ENCODE measurements around the gene WDR64. TPM values are rescaled to one million over a fixed set of nuclear protein-coding genes. Genes with fewer than 3 reads are reported as not detected.

The WDR64 gene
- total and polyA plus RNA-seq, 3 donors from 2014 or later = 4.3 to 7.1 (median 5.5) TPM

- Histone ChIP-seq H3K36me3 (ENCODE audit: low read depth, missing control alignments) (no peaks in the 10 kb centered on the region), H3K4me1 (peaks cover 3% of the 10 kb centered on the region), H3K4me3 (peak overlapping the region; percentile 70 to 75), H3K9me3 (no peaks in the 10 kb centered on the region), H3K27ac (peak overlapping the region; percentile 97 to 98), H3K27me3 (no peaks in the 10 kb centered on the region)
- intact Hi-C loops (cut with DNase I; ENCODE audit: low total_unique reads) = no loop called here
- no peak for DNase-seq
- 5% methylated on average over 6 of the region's 6 CpGs for WGBS, 2 donors
- TF ChIP-seq, protein P1, sequence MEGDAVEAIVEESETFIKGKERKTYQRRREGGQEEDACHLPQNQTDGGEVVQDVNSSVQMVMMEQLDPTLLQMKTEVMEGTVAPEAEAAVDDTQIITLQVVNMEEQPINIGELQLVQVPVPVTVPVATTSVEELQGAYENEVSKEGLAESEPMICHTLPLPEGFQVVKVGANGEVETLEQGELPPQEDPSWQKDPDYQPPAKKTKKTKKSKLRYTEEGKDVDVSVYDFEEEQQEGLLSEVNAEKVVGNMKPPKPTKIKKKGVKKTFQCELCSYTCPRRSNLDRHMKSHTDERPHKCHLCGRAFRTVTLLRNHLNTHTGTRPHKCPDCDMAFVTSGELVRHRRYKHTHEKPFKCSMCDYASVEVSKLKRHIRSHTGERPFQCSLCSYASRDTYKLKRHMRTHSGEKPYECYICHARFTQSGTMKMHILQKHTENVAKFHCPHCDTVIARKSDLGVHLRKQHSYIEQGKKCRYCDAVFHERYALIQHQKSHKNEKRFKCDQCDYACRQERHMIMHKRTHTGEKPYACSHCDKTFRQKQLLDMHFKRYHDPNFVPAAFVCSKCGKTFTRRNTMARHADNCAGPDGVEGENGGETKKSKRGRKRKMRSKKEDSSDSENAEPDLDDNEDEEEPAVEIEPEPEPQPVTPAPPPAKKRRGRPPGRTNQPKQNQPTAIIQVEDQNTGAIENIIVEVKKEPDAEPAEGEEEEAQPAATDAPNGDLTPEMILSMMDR (IDR thresholded peaks at IDR 0.05) = no peak
- TF ChIP-seq POLR2A (IDR thresholded peaks at IDR 0.05) = no peak
Observed at GRCh38 chr1:241847540-241847795, 195.4 kb downstream of the WDR64 start.

- intact Hi-C loops (cut with DNase I; ENCODE audit: low total_unique reads) = no loop called here
- no peaks in the 10 kb centered on the region for H3K27me3 ChIP-seq
- no peaks in the 10 kb centered on the region for H3K36me3 ChIP-seq (ENCODE audit: low read depth, missing control alignments)
- peak; percentile 93 for DNase-seq
- 1% methylated on average over 53 to 57 of the region's 68 CpGs for WGBS, 2 donors
- TF ChIP-seq POLR2A (IDR thresholded peaks at IDR 0.05) = no peak
- TF ChIP-seq, protein P1 (IDR thresholded peaks at IDR 0.05) = peak in 2 of 3 experiments; percentile 14 to 16
- H3K4me3 ChIP-seq = peak within 1 kb of the TSS; percentile 70 to 75
- peak within 1 kb of the TSS; percentile 97 to 98 for H3K27ac ChIP-seq
- H3K4me1 ChIP-seq = peaks cover 3% of the 10 kb centered on the region
- no peaks in the 10 kb centered on the region for H3K9me3 ChIP-seq
Observed at GRCh38 chr1:241847796-241848685, 196.0 kb downstream of the WDR64 start, which contains the start of gene EXO1. Gene EXO1, plus strand, starts transcription at chr1:241848204. Its CDS starts 2,222 bp downstream, at chr1:241850426.

DNA sequence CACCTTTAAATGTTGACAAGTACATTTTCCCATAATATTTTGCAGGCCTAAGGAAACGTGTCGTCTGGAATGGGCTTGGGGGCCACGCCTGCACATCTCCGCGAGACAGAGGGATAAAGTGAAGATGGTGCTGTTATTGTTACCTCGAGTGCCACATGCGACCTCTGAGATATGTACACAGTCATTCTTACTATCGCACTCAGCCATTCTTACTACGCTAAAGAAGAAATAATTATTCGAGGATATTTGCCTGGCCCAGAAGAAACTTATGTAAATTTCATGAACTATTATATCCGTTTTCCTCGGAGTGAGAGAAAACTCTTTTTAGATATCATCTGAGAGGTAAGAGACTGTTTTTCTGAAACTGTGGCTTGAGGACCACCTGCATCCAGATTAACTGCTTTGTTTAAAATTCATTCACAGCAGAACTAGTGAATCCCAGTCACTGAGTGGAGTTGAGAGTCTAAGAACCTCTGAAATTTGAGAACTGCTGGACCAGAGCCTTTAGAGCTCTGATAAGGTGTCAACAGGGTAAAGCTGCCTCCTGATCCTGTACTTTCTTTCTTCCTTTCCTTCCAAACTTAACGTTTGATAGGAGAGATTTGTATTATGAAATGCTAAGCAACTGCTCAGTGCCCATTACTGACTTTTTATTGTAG, 196.7 kb downstream of the WDR64 start:
- no peaks in the 10 kb centered on the region for H3K27me3 ChIP-seq
- no peaks in the 10 kb centered on the region for H3K9me3 ChIP-seq
- WGBS, 2 donors = 5 to 9% methylated on average over 13 of the region's 13 CpGs
- H3K27ac ChIP-seq = no peak overlapping the region
- peak overlapping the region; percentile 70 to 75 for H3K4me3 ChIP-seq
- H3K36me3 ChIP-seq (ENCODE audit: low read depth, missing control alignments) = no peaks in the 10 kb centered on the region
- H3K4me1 ChIP-seq = peaks cover 3% of the 10 kb centered on the region
- TF ChIP-seq, protein P1 (IDR thresholded peaks at IDR 0.05) = no peak
- no peak for TF ChIP-seq POLR2A (IDR thresholded peaks at IDR 0.05)
- intact Hi-C loops (cut with DNase I; ENCODE audit: low total_unique reads) = no loop called here
- no peak for DNase-seq

- H3K4me3 ChIP-seq = no peak overlapping the region
- H3K36me3 ChIP-seq (ENCODE audit: low read depth, missing control alignments) = no peaks in the 10 kb centered on the region
- no peak overlapping the region for H3K27ac ChIP-seq
- intact Hi-C loops (cut with DNase I; ENCODE audit: low total_unique reads) = no loop called here
- TF ChIP-seq, protein P1 (IDR thresholded peaks at IDR 0.05) = no peak
- no peak for TF ChIP-seq POLR2A (IDR thresholded peaks at IDR 0.05)
- H3K4me1 ChIP-seq = peaks cover 3% of the 10 kb centered on the region
- H3K27me3 ChIP-seq = no peaks in the 10 kb centered on the region
- no peaks in the 10 kb centered on the region for H3K9me3 ChIP-seq
- DNase-seq = no peak
- 39 to 55% methylated on average over 6 of the region's 6 CpGs for WGBS, 2 donors
Observed at GRCh38 chr1:241849345-241849695, 197.2 kb downstream of the WDR64 start.

Other genes starting within 250 kb of the WDR64 start
- gene FH, start 132.5 kb upstream of the WDR64 start, total RNA-seq = 10 to 100 TPM; 39.7 to 54.6 TPM
- gene FH, start 132.5 kb upstream of the WDR64 start, polyA plus RNA-seq (ENCODE audit: insufficient read depth, low read depth, low replicate concordance) = 86.0 TPM
- under 1 TPM; 0.39 to 0.99 TPM for gene KMO, start 119.9 kb upstream of the WDR64 start, total RNA-seq
- gene KMO, start 119.9 kb upstream of the WDR64 start, polyA plus RNA-seq (ENCODE audit: insufficient read depth, low read depth, low replicate concordance) = 1.5 TPM
- gene CHML, start 11.9 kb upstream of the WDR64 start, total RNA-seq = 10 to 100 TPM; 20.0 to 26.2 TPM
- gene CHML, start 11.9 kb upstream of the WDR64 start, polyA plus RNA-seq (ENCODE audit: insufficient read depth, low read depth, low replicate concordance) = 5.8 TPM
- 10 to 100 TPM; 41.4 to 45.8 TPM for gene OPN3, start 11.9 kb upstream of the WDR64 start, total RNA-seq
- 25.8 TPM for gene OPN3, start 11.9 kb upstream of the WDR64 start, polyA plus RNA-seq (ENCODE audit: insufficient read depth, low read depth, low replicate concordance)
- 1 to 10 TPM; 8.2 to 8.4 TPM for gene EXO1, start 195.9 kb downstream of the WDR64 start, total RNA-seq
- 8.3 TPM for gene EXO1, start 195.9 kb downstream of the WDR64 start, polyA plus RNA-seq (ENCODE audit: insufficient read depth, low read depth, low replicate concordance)

Measured in testis (tissue), 3 donors.